Endothelial cell of umbilical vein (primary cell): ENCODE results near the gene NAGS. TPM values are rescaled to one million over a fixed set of nuclear protein-coding genes. Genes with fewer than 3 reads are reported as not detected.

ENCODE experiments used
- BruUV-seq: library from RNA; stranded (reverse); fragments of 400-500 nt; replicated peaks from 2 replicates; lab custom pipeline; 2021; lab: Mats Ljungman, UMichigan
- CTCF ChIA-PET: fragments of 300-600, 350-600 bp; sonication (Branson Sonifier 250); formaldehyde crosslinking; loops from one replicate; lab custom pipeline; 2021; ENCODE audit warnings: antibody characterized with exemption, inconsistent platforms; lab: Charles Lee
- POLR2A ChIA-PET: fragments of 300-600, 350-600 bp; sonication (Branson Sonifier 250); formaldehyde crosslinking; loops from one replicate; lab custom pipeline; 2021; ENCODE audit warnings: antibody characterized with exemption, inconsistent platforms; lab: Charles Lee
- DNase-seq: peaks from one replicate; pipeline ENCODE4 v3.0.0-alpha.2; 2011; ENCODE audit warnings: low read depth, low spot score
- FAIRE-seq: peaks from 2 replicates; lab custom pipeline; 2011; peaks lifted over from hg19 to GRCh38; lab: Jason Lieb, UNC
- H2AFZ ChIP-seq: 2 replicates; pipeline ENCODE4 v1.6.0; 2012; ENCODE audit warnings: low read depth, low read length, control low read depth, inconsistent platforms
- H3K27ac ChIP-seq: 2 replicates; pipeline ENCODE4 v1.5.1; 2011; ENCODE audit warnings: low read depth, mild to moderate bottlenecking, control low read depth, low read length, moderate library complexity; ENCODE audit not compliant: insufficient read depth
- H3K27me3 ChIP-seq, 2 experiments: 2 replicates each; pipeline versions ENCODE4 v1.6.0 to v1.6.1; 2011; ENCODE audit warnings: low read length in 2 of 2, mixed read lengths in 1 of 2; ENCODE audit not compliant: control insufficient read depth in 2 of 2, insufficient read depth in 2 of 2
- H3K36me3 ChIP-seq, 2 experiments: 2 replicates in 1 of 2; 3 replicates in 1 of 2; pipeline ENCODE4 v1.5.1; 2011; ENCODE audit warnings: low read length in 2 of 2, mild to moderate bottlenecking in 1 of 2, moderate library complexity in 1 of 2; ENCODE audit not compliant: control insufficient read depth in 2 of 2, insufficient read depth in 2 of 2; ENCODE audit errors: extremely low read depth in 1 of 2
- H3K4me1 ChIP-seq: 3 replicates; pipeline ENCODE4 v1.5.1; 2011; ENCODE audit warnings: mild to moderate bottlenecking, low read length; ENCODE audit not compliant: control insufficient read depth, insufficient read depth; ENCODE audit errors: extremely low read depth
- H3K4me2 ChIP-seq: 2 replicates; pipeline ENCODE4 v1.6.1; 2011; ENCODE audit warnings: low read length, control low read depth, mixed read lengths; ENCODE audit not compliant: insufficient read depth
- H3K4me3 ChIP-seq, 3 experiments: fragments of 200-600 bp in 1 of 3; sonication (generic), shearing (Covaris generic) in 1 of 3; replicated peaks in 1 of 3; 2 replicates each; pipeline ENCODE4 v1.5.1; 2011 to 2016; ENCODE audit warnings: control low read depth in 3 of 3, low read length in 3 of 3, mild to moderate bottlenecking in 2 of 3, inconsistent platforms in 1 of 3, low read depth in 1 of 3, moderate library complexity in 1 of 3; ENCODE audit not compliant: insufficient read depth in 1 of 3
- H3K79me2 ChIP-seq: 2 replicates; pipeline ENCODE4 v1.6.0; 2012; ENCODE audit warnings: low read length, inconsistent platforms; ENCODE audit not compliant: control insufficient read depth, insufficient read depth
- H3K9ac ChIP-seq: replicated peaks from 2 replicates; pipeline ENCODE3; 2011; ENCODE audit warnings: low read length, control low read depth; ENCODE audit not compliant: insufficient read depth; ENCODE audit errors: extremely low read depth
- H3K9me1 ChIP-seq: replicated peaks from 3 replicates; pipeline ENCODE4 v1.6.0; 2011; ENCODE audit warnings: mild to moderate bottlenecking, low read length; ENCODE audit not compliant: control insufficient read depth, insufficient read depth; ENCODE audit errors: extremely low read depth
- H3K9me3 ChIP-seq: replicated peaks from 2 replicates; pipeline ENCODE4 v1.5.1; 2012; ENCODE audit warnings: low read length, inconsistent platforms; ENCODE audit not compliant: control insufficient read depth, insufficient read depth
- H4K20me1 ChIP-seq: replicated peaks from 2 replicates; pipeline ENCODE3; 2011; ENCODE audit warnings: mild to moderate bottlenecking, low read length; ENCODE audit not compliant: control insufficient read depth, insufficient read depth; ENCODE audit errors: extremely low read depth
- EZH2 ChIP-seq: IDR thresholded peaks from 2 replicates; pipeline ENCODE4 v1.6.1; 2012; ENCODE audit warnings: borderline replicate concordance, low read depth, mild to moderate bottlenecking, moderate library complexity, low read length, inconsistent platforms; ENCODE audit not compliant: severe bottlenecking
- FOS ChIP-seq: IDR thresholded peaks from 2 replicates; pipeline ENCODE4 v1.6.1; 2011; ENCODE audit warnings: mild to moderate bottlenecking, low read length, moderate library complexity, borderline replicate concordance; ENCODE audit not compliant: insufficient read depth
- GATA2 ChIP-seq: IDR thresholded peaks from 2 replicates; pipeline ENCODE4 v1.7.0; 2011; ENCODE audit warnings: low read depth, mild to moderate bottlenecking, moderate library complexity, mixed read lengths, low read length; ENCODE audit not compliant: insufficient read length, insufficient read depth
- JUN ChIP-seq: IDR thresholded peaks from 2 replicates; pipeline ENCODE4 v1.6.1; 2011; ENCODE audit warnings: borderline replicate concordance, low read depth; ENCODE audit not compliant: insufficient read length, insufficient read depth
- MAX ChIP-seq: IDR thresholded peaks from 2 replicates; pipeline ENCODE4 v1.6.1; 2011; ENCODE audit not compliant: insufficient read depth, insufficient read length
- MYC ChIP-seq: IDR thresholded peaks from one replicate; pipeline ENCODE4 v1.6.1; 2011; ENCODE audit warnings: mild to moderate bottlenecking, low read depth, low read length
- POLR2A ChIP-seq: IDR thresholded peaks from 2 replicates; pipeline ENCODE4 v1.6.1; 2012; ENCODE audit warnings: low read depth, mild to moderate bottlenecking, control low read depth, low read length
- POLR2AphosphoS5 ChIP-seq: IDR thresholded peaks from 2 replicates; pipeline ENCODE4 v1.6.1; 2012; ENCODE audit warnings: low read depth, mild to moderate bottlenecking, control low read depth, low read length, moderate library complexity; ENCODE audit not compliant: insufficient read depth
- dilution Hi-C: fragments of 300-500 bp; cut with MboI; formaldehyde crosslinking; loops from one replicate; pipeline ENCODE4 v1.15.0; 2019; ENCODE audit warnings: low sequenced_read_pairs; ENCODE audit not compliant: extremely low pct_ligation_motif_present
- intact Hi-C: fragments of 100-400 bp; cut with micrococcal nuclease; formaldehyde crosslinking; loops from one replicate; pipeline ENCODE4 v1.10.0; 2022
- polyA plus RNA-seq, 4 experiments: library from polyadenylated mRNA; depleted of rRNA in 3 of 4; stranded (reverse) in 3 of 4; unstranded in 1 of 4; fragments of >200 nt; gene quantifications; 2 replicates each; pipeline versions ENCODE4 v1.2.1 to v1.2.3, GENCODE V29; 2011 to 2012; ENCODE audit warnings: missing spikeins in 1 of 4
- total RNA-seq: library from RNA; stranded (reverse); gene quantifications from 2 replicates; pipeline ENCODE4 v1.2.3, GENCODE V29; 2021
- TF ChIP-seq, protein P1 (sequence below), 2 donors: IDR thresholded peaks; 1 replicate in 1 of 2; 2 replicates in 1 of 2; pipeline ENCODE4 v1.5.1; 2011; ENCODE audit warnings: low read length in 2 of 2, mild to moderate bottlenecking in 2 of 2, moderate library complexity in 2 of 2, control low read depth in 1 of 2, inconsistent platforms in 1 of 2, low read depth in 1 of 2; ENCODE audit not compliant: insufficient read depth in 1 of 2; ENCODE audit errors: extremely low read depth in 1 of 2

NAGS gene
- total and polyA plus RNA-seq, 2 donors (not counting 3 experiments of a cell fraction or from before 2014, with no cell fraction given), result 3.3 to 6.1 TPM

DNA sequence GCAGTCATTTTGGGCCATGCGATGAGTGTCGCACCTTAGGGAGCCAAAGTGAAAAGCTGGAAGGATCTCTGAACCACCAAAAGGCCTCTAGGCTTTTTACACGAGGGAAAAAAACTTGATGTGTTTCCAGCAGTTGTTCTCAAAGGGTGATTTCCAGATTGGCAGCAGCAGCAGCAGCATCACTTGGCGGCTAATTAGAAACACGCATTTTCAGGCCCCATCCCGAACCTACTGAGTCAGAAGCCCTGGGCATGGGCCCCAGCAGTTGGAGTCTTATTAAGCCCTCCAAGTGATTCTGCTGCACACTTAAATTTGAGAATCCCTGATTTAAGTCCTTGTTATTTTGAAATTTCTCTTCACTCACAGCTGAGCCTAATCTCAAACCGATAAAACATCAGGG, 25.4 kb upstream of the NAGS start:
- no peak overlapping the region for H3K27ac ChIP-seq
- no peaks in the 10 kb centered on the region for H3K9me3 ChIP-seq
- DNase-seq, result no peak
- no peak overlapping the region for H3K9ac ChIP-seq
- dilution Hi-C loops, result no loop called here
- intact Hi-C loops, result no loop called here
- no peak overlapping the region for H2AFZ ChIP-seq
- no peaks in the 10 kb centered on the region for H3K36me3 ChIP-seq
- H3K27me3 ChIP-seq, result peaks cover 22 to 24% of the 10 kb centered on the region in 2 experiments
- H3K9me1 ChIP-seq, result no peaks in the 10 kb centered on the region
- no peak for FAIRE-seq
- no peak overlapping the region for H3K4me3 ChIP-seq
- TF ChIP-seq MYC, result no peak
- H3K4me2 ChIP-seq, result no peak overlapping the region
- H4K20me1 ChIP-seq, result no peaks in the 10 kb centered on the region
- POLR2A ChIA-PET, result no interaction called here
- no TSS peak for BruUV-seq
- no peaks in the 10 kb centered on the region for H3K79me2 ChIP-seq
- CTCF ChIA-PET, result interaction anchor here (0.7 to 1.8 kb wide), 4 partner anchors 21 to 145 kb away, joined by 3 to 6 read pairs (median 4); partner anchors contain the start of gene HDAC5
- H3K4me1 ChIP-seq, result peaks cover 4% of the 10 kb centered on the region

GRCh38 chr17:43979671-43980070, 24.8 kb upstream of the NAGS start:
- H3K9me3 ChIP-seq, result no peaks in the 10 kb centered on the region
- no peak overlapping the region for H3K27ac ChIP-seq
- H3K4me3 ChIP-seq, result no peak overlapping the region
- no peak for FAIRE-seq
- H3K9ac ChIP-seq, result no peak overlapping the region
- no peaks in the 10 kb centered on the region for H3K9me1 ChIP-seq
- no peaks in the 10 kb centered on the region for H3K36me3 ChIP-seq
- DNase-seq, result no peak
- peaks cover 19 to 20% of the 10 kb centered on the region in 2 experiments for H3K27me3 ChIP-seq
- ChIA-PET POLR2A (no interaction called here), CTCF (interaction anchor here (0.7 to 1.8 kb wide), 6 partner anchors 22 to 144 kb away, joined by 3 to 6 read pairs (median 4); partner anchors contain the start of gene HDAC5)
- TF ChIP-seq MAX (no peak), EZH2 (no peak), GATA2 (no peak), POLR2A (no peak), JUN (no peak), POLR2AphosphoS5 (no peak), FOS (no peak), MYC (no peak)
- TF ChIP-seq, protein P1, sequence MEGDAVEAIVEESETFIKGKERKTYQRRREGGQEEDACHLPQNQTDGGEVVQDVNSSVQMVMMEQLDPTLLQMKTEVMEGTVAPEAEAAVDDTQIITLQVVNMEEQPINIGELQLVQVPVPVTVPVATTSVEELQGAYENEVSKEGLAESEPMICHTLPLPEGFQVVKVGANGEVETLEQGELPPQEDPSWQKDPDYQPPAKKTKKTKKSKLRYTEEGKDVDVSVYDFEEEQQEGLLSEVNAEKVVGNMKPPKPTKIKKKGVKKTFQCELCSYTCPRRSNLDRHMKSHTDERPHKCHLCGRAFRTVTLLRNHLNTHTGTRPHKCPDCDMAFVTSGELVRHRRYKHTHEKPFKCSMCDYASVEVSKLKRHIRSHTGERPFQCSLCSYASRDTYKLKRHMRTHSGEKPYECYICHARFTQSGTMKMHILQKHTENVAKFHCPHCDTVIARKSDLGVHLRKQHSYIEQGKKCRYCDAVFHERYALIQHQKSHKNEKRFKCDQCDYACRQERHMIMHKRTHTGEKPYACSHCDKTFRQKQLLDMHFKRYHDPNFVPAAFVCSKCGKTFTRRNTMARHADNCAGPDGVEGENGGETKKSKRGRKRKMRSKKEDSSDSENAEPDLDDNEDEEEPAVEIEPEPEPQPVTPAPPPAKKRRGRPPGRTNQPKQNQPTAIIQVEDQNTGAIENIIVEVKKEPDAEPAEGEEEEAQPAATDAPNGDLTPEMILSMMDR (IDR thresholded peaks at IDR 0.05; ENCODE audit: extremely low read depth in 1 of 2, insufficient read depth in 1 of 2, low read depth in 1 of 2, low read length in 2 of 2), result no peak
- H3K4me1 ChIP-seq, result peaks cover 4% of the 10 kb centered on the region
- dilution Hi-C loops (no loop called here), intact Hi-C loops (no loop called here)
- no TSS peak for BruUV-seq
- no peaks in the 10 kb centered on the region for H3K79me2 ChIP-seq
- no peak overlapping the region for H3K4me2 ChIP-seq
- no peaks in the 10 kb centered on the region for H4K20me1 ChIP-seq
- no peak overlapping the region for H2AFZ ChIP-seq
